Stimulated activated CD4-positive, alpha-beta T cell treated with anti-CD3 and anti-CD28 coated beads, Interleukin-15, amount 100 ng/mL, for 24 hours (primary cell): ENCODE results near the gene LMTK3.

Source experiments
- DNase-seq: peaks from one replicate; pipeline ENCODE4 v3.0.0-alpha.2; 2020

Gene LMTK3

GRCh38 chr19:48511800-48512503 lies at the start of gene LMTK3:
Gene LMTK3, minus strand, starts transcription at chr19:48511835. Its CDS starts 259 bp downstream, at chr19:48511576.
- peak; percentile 84 for DNase-seq

GRCh38 chr19:48561412-48561811 lies 49.8 kb upstream of the LMTK3 start:
- no peak for DNase-seq

GRCh38 chr19:48560095-48560530 lies 48.5 kb upstream of the LMTK3 start:
- DNase-seq = no peak

- no peak for DNase-seq
Measured at GRCh38 chr19:48558018-48558684, 46.5 kb upstream of the LMTK3 start.

GRCh38 chr19:48556825-48557224 lies 45.2 kb upstream of the LMTK3 start:
- DNase-seq = no peak

- DNase-seq = no peak
Measured at GRCh38 chr19:48556163-48556562, 44.5 kb upstream of the LMTK3 start.

- DNase-seq = no peak
Measured at GRCh38 chr19:48554385-48555091, 42.9 kb upstream of the LMTK3 start.

- no peak for DNase-seq
Measured at GRCh38 chr19:48553676-48554384, 42.2 kb upstream of the LMTK3 start.

GRCh38 chr19:48552406-48553322 lies 41.0 kb upstream of the LMTK3 start:
- no peak for DNase-seq

GRCh38 chr19:48551437-48552302 lies 40.0 kb upstream of the LMTK3 start, which contains the start of gene SULT2B1:
Gene SULT2B1, plus strand, starts transcription at chr19:48552172. Its CDS starts 81 bp downstream, at chr19:48552253.
- no peak for DNase-seq

GRCh38 chr19:48549380-48549779 lies 37.7 kb upstream of the LMTK3 start:
- DNase-seq = no peak

- no peak for DNase-seq
Measured at GRCh38 chr19:48548253-48548911, 36.7 kb upstream of the LMTK3 start.

GRCh38 chr19:48547722-48548121 lies 36.1 kb upstream of the LMTK3 start:
- no peak for DNase-seq

GRCh38 chr19:48544856-48545750 lies 33.5 kb upstream of the LMTK3 start:
- no peak for DNase-seq

GRCh38 chr19:48543121-48543710 lies 31.6 kb upstream of the LMTK3 start:
- DNase-seq = no peak

- no peak for DNase-seq
Measured at GRCh38 chr19:48541813-48542212, 30.2 kb upstream of the LMTK3 start.

GRCh38 chr19:48540110-48540509 lies 28.5 kb upstream of the LMTK3 start:
- DNase-seq = no peak

- no peak for DNase-seq
Measured at GRCh38 chr19:48539503-48540096, 28.0 kb upstream of the LMTK3 start.
